ENCODE data around the gene PATZ1.
A peak's percentile ranks its signal among the peaks of the same experiment; 100 is the strongest.
"Not testable (repeated sequence)": the region's sequence is repeated elsewhere in the genome, so short reads cannot be mapped to it uniquely, and the experiment has no call there.

PATZ1 gene

GRCh38 chr22:31346255-31346732 lies at the start of gene PATZ1:
PATZ1 (minus strand) TSS chr22:31346346; CDS start chr22:31345602, 744 bp downstream.
- H3K9me3 Mint-ChIP-seq: no peaks in the 10 kb centered on the region
- peaks cover 44% of the 10 kb centered on the region for H3K4me1 Mint-ChIP-seq (ENCODE audit: low read depth)
- H3K36me3 Mint-ChIP-seq (ENCODE audit: low read depth): peaks cover 48% of the 10 kb centered on the region
- no peak for DNase-seq
- no peaks in the 10 kb centered on the region for H3K27me3 Mint-ChIP-seq
- H3K27ac Mint-ChIP-seq: peak within 1 kb of the TSS; percentile 94
- H3K4me3 Mint-ChIP-seq: peak within 1 kb of the TSS; percentile 92

DNA sequence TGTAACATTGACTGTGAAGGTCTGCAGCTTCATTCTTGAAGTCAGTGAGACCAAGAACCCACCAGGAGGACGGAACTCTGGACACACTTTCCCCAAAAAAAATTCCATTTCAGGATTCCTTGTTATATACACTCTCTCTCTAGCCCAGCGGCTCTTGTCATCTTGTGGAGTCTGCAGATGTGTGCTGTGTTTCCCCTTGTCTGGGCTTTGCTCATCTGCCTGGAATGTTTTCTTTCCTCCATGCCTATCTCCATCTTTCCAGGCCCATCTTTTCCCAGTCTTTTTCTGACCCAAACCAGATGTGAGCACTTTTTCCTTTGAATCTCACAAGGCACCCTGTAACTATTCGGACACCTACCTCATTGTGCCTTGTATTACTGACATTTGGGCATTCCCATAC lies 48.2 kb upstream of the PATZ1 start:
- DNase-seq: no peak
- Mint-ChIP-seq H3K4me1 (ENCODE audit: low read depth) (peaks cover 4% of the 10 kb centered on the region), H3K27me3 (no peaks in the 10 kb centered on the region), H3K27ac (no peak overlapping the region), H3K4me3 (no peak overlapping the region), H3K9me3 (no peaks in the 10 kb centered on the region), H3K36me3 (ENCODE audit: low read depth) (no peaks in the 10 kb centered on the region)

DNA sequence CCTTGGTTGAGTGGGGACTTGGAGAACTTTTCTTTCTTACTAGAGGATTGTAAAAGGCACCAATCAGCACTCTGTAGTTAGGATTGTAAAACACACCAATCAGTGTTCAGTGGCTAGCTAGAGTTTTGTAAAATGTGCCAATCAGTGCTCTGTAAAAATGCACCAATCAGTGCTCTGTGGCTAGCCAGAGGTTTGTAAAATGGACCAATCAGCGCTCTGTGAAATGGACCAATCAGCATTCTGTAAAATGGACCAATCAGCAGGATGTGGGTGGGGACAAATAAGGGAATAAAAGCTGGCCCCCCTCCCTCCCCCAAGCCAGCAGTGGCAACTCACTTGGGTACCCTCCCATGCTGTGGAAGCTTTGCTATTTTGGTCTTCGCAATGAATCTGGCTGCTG lies 47.7 kb upstream of the PATZ1 start:
- no peak for DNase-seq
- no peaks in the 10 kb centered on the region for H3K9me3 Mint-ChIP-seq
- H3K27ac Mint-ChIP-seq: no peak overlapping the region
- H3K36me3 Mint-ChIP-seq (ENCODE audit: low read depth): no peaks in the 10 kb centered on the region
- peaks cover 2% of the 10 kb centered on the region for H3K4me1 Mint-ChIP-seq (ENCODE audit: low read depth)
- H3K4me3 Mint-ChIP-seq: no peak overlapping the region
- no peaks in the 10 kb centered on the region for H3K27me3 Mint-ChIP-seq

- not testable (repeated sequence) for H3K4me1 Mint-ChIP-seq (ENCODE audit: low read depth); H3K36me3 Mint-ChIP-seq (ENCODE audit: low read depth); H3K27me3 Mint-ChIP-seq; H3K4me3 Mint-ChIP-seq; DNase-seq; H3K27ac Mint-ChIP-seq; H3K9me3 Mint-ChIP-seq
Measured at GRCh38 chr22:31378651-31379050, 32.5 kb upstream of the PATZ1 start.

DNA sequence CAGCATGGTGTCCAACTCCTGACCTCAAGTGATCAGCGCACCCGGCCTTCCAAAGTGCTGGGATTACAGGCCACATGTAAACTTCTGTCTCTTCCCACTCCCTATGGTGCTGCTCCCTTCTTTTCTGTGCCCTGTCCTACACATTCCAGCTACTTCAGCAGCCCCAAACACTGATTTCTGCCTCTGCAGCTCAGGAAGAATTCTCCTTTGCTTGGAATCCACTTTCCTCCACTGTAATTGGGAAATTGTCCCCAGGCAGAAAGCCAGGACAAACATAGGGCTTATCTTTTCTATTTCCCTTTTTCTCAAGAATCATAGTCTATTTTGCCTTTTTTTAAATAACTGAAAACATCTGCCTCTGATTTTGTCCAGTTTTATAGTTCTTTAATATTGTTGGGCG lies 32.0 kb upstream of the PATZ1 start:
- peaks cover 3% of the 10 kb centered on the region for H3K4me1 Mint-ChIP-seq (ENCODE audit: low read depth)
- H3K36me3 Mint-ChIP-seq (ENCODE audit: low read depth): no peaks in the 10 kb centered on the region
- H3K27me3 Mint-ChIP-seq: no peaks in the 10 kb centered on the region
- H3K27ac Mint-ChIP-seq: no peak overlapping the region
- H3K9me3 Mint-ChIP-seq: no peaks in the 10 kb centered on the region
- DNase-seq: no peak
- H3K4me3 Mint-ChIP-seq: no peak overlapping the region

DNA sequence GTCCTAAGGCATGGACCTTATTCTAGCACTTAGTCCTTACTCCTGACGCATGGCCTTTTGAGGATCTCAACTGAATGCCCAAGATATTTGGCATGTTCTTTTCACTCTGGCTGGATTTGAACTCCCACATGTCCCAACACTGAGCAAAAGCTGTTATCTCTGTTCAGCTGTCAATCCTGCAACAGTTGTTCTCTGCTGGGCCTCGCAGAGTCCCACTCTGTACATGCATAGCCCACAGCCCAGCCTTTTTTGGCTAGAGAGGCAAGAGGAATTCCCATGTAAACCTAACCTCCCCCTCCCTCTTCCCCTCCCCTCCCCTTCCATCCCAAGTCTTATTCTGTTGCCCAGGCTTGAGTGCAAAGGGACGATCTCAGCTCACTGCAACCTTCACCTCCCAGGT lies 31.5 kb upstream of the PATZ1 start:
- peaks cover 3% of the 10 kb centered on the region for H3K4me1 Mint-ChIP-seq (ENCODE audit: low read depth)
- no peaks in the 10 kb centered on the region for H3K9me3 Mint-ChIP-seq
- DNase-seq: no peak
- H3K27me3 Mint-ChIP-seq: no peaks in the 10 kb centered on the region
- no peak overlapping the region for H3K27ac Mint-ChIP-seq
- no peak overlapping the region for H3K4me3 Mint-ChIP-seq
- no peaks in the 10 kb centered on the region for H3K36me3 Mint-ChIP-seq (ENCODE audit: low read depth)

GRCh38 chr22:31367426-31367825 lies 21.3 kb upstream of the PATZ1 start:
- Mint-ChIP-seq H3K27ac (no peak overlapping the region), H3K4me3 (no peak overlapping the region), H3K9me3 (no peaks in the 10 kb centered on the region), H3K27me3 (no peaks in the 10 kb centered on the region), H3K36me3 (ENCODE audit: low read depth) (no peaks in the 10 kb centered on the region), H3K4me1 (ENCODE audit: low read depth) (no peaks in the 10 kb centered on the region)
- DNase-seq: no peak

DNA sequence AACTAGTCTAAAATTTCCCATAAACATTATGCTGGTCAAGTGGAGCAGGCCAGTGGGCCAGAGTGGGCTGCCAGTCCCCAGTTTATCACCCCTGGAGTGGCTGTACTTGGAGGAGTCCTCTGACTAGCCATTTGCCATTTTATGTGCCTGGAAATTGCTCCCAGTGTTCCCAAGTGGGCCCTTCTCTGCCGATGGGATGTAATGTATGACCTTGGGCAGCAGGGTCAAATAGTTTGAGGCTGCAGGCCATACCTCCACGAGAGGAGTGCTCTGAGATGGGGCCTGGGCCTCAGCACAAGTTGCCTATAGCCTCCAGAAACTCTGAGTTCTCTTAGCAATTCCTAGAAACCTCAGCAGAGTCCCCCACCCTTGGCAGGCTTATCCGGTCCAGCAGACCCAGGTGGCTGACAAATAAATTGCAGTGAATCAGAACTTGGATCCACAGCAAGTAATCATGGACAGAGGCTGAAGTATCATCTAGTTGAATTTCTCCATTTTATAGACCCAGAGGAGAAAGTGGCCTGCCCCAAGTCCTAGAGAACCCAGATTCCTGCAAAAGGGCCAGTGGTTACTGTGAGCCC lies 17.8 kb upstream of the PATZ1 start:
- Mint-ChIP-seq H3K27me3 (no peaks in the 10 kb centered on the region), H3K4me1 (ENCODE audit: low read depth) (no peaks in the 10 kb centered on the region), H3K4me3 (no peak overlapping the region), H3K27ac (no peak overlapping the region), H3K36me3 (ENCODE audit: low read depth) (no peaks in the 10 kb centered on the region), H3K9me3 (no peaks in the 10 kb centered on the region)
- DNase-seq: no peak

GRCh38 chr22:31361743-31362142 lies 15.6 kb upstream of the PATZ1 start:
- Mint-ChIP-seq H3K4me3 (no peak overlapping the region), H3K9me3 (no peaks in the 10 kb centered on the region), H3K27me3 (no peaks in the 10 kb centered on the region), H3K36me3 (ENCODE audit: low read depth) (no peaks in the 10 kb centered on the region), H3K4me1 (ENCODE audit: low read depth) (no peaks in the 10 kb centered on the region), H3K27ac (no peak overlapping the region)
- no peak for DNase-seq

DNA sequence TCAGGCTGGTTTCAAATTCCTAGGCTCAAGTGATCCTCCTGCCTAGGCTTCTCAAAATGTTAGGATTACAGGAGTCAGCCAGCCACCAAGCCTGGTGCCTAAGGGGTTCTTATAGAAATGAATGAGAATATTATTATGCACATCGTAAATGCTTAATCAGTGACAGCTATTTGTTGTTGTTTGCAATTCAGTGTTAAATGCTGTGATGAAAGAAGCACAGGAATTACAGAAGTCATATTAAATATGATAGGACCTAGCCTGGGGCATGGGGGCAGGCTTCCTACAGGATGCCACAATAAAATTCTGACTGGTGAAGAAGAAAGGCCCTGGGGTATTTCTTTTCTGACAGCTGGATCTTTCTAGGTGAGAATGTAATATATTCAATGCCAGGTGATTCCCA lies 13.9 kb upstream of the PATZ1 start:
- Mint-ChIP-seq H3K36me3 (ENCODE audit: low read depth) (no peaks in the 10 kb centered on the region), H3K9me3 (no peaks in the 10 kb centered on the region), H3K27me3 (no peaks in the 10 kb centered on the region), H3K4me1 (ENCODE audit: low read depth) (no peaks in the 10 kb centered on the region), H3K4me3 (no peak overlapping the region), H3K27ac (no peak overlapping the region)
- no peak for DNase-seq

DNA sequence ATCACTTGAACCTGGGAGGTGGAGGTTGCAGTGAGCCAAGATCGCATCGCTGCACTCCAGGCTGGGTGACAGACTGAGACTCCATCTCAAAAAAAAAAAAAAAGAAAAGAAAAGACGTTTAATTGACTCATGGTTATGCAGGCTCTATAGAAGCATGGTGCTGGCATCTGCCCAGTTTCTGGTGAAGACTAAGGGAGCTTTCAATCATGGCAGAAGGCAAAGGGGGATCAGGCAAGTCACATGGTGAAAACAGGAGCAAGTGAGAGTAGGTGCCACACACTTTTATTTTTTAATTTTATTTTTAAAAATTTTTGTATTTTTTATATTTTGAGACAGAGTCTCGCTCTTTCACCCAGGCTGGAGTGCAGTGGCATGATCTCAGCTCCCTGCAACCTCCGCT lies 8.4 kb upstream of the PATZ1 start:
- no peak for DNase-seq
- Mint-ChIP-seq H3K4me1 (ENCODE audit: low read depth) (no peaks in the 10 kb centered on the region), H3K27me3 (no peaks in the 10 kb centered on the region), H3K4me3 (no peak overlapping the region), H3K9me3 (no peaks in the 10 kb centered on the region), H3K27ac (no peak overlapping the region), H3K36me3 (ENCODE audit: low read depth) (no peaks in the 10 kb centered on the region)

GRCh38 chr22:31350410-31350863 lies 4.3 kb upstream of the PATZ1 start:
- no peak overlapping the region for H3K4me3 Mint-ChIP-seq
- H3K27me3 Mint-ChIP-seq: no peaks in the 10 kb centered on the region
- no peak overlapping the region for H3K27ac Mint-ChIP-seq
- DNase-seq: no peak
- H3K36me3 Mint-ChIP-seq (ENCODE audit: low read depth): peaks cover 7% of the 10 kb centered on the region
- H3K9me3 Mint-ChIP-seq: no peaks in the 10 kb centered on the region
- H3K4me1 Mint-ChIP-seq (ENCODE audit: low read depth): peaks cover 7% of the 10 kb centered on the region

DNA sequence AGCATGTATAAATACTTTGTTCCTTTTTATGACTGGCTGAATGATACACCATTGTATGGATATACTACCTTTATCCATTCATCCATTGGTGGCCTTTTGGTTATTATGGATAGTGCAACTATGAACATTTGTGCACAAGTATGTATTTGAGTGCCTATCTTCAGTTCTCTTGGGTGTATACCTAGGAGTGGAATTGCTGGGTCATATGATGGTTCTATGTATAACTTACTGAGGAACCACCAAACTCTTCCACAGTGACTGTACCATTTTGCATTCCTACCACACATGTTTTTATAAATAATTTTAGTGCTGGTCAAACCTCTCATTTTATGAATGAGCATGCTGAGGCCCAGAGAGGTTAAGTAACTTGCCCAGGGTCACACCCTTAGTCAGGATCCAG lies 3.8 kb upstream of the PATZ1 start:
- Mint-ChIP-seq H3K36me3 (ENCODE audit: low read depth) (peaks cover 12% of the 10 kb centered on the region), H3K4me1 (ENCODE audit: low read depth) (peaks cover 8% of the 10 kb centered on the region), H3K27ac (no peak overlapping the region)

GRCh38 chr22:31348766-31349165 lies 2.6 kb upstream of the PATZ1 start:
- Mint-ChIP-seq H3K4me1 (ENCODE audit: low read depth) (peaks cover 19% of the 10 kb centered on the region), H3K36me3 (ENCODE audit: low read depth) (peaks cover 24% of the 10 kb centered on the region), H3K27ac (no peak overlapping the region), H3K27me3 (no peaks in the 10 kb centered on the region), H3K4me3 (no peak overlapping the region), H3K9me3 (no peaks in the 10 kb centered on the region)
- DNase-seq: no peak

More for the DNA sequence above, 3.8 kb upstream of the PATZ1 start:
- H3K27me3 Mint-ChIP-seq: no peaks in the 10 kb centered on the region
- H3K4me3 Mint-ChIP-seq: no peak overlapping the region
- DNase-seq: no peak
- H3K9me3 Mint-ChIP-seq: no peaks in the 10 kb centered on the region

DNA sequence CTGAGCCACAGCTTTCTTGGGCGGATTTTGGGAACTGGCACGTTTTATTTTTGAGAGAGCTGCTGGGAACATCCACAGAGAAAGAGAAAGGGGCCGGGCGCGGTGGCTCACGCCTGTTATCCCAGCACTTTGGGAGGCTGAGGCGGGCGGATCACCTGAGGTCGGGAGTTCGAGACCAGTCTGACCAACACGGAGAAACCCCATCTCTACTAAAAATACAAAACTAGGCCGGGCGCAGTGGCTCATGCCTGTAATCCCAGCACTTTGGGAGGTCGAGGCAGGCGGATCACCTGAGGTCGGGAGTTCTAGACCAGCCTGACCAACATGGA lies 1.8 kb upstream of the PATZ1 start:
- not testable (repeated sequence) for H3K27me3 Mint-ChIP-seq, H3K9me3 Mint-ChIP-seq, DNase-seq
- H3K4me1 Mint-ChIP-seq (ENCODE audit: low read depth): peaks cover 27% of the 10 kb centered on the region
- peak overlapping the region; percentile 90 for H3K27ac Mint-ChIP-seq
- peak overlapping the region; percentile 92 for H3K4me3 Mint-ChIP-seq
- peaks cover 32% of the 10 kb centered on the region for H3K36me3 Mint-ChIP-seq (ENCODE audit: low read depth)

Measured in activated T-cell treated with anti-CD3 and anti-CD28 coated beads, Interleukin-2, amount 50 U/mL, for 24 hours (primary cell).